HG02885 (cell line): ENCODE results near the gene RBM34.

Experiments used
- ATAC-seq: cut with Tn5 transposase; IDR thresholded peaks from one replicate; pipeline ENCODE4 v1.9.1; 2021; ENCODE audit warnings: mild to moderate bottlenecking; ENCODE audit not compliant: unreplicated experiment, poor library complexity

RBM34 gene

GRCh38 chr1:235156740-235157139, 4.3 kb downstream of the RBM34 start:
- no peak for ATAC-seq

GRCh38 chr1:235156265-235156664, 4.8 kb downstream of the RBM34 start:
- no peak for ATAC-seq

GRCh38 chr1:235152235-235152634, 8.8 kb downstream of the RBM34 start:
- no peak for ATAC-seq

GRCh38 chr1:235151033-235151432, 10.0 kb downstream of the RBM34 start:
- no peak for ATAC-seq

- ATAC-seq: no peak
Observed at GRCh38 chr1:235149824-235150223, 11.2 kb downstream of the RBM34 start.

- ATAC-seq: no peak
Observed at GRCh38 chr1:235147269-235147668, 13.8 kb downstream of the RBM34 start.

GRCh38 chr1:235145639-235146038, 15.4 kb downstream of the RBM34 start:
- no peak for ATAC-seq

GRCh38 chr1:235142991-235143390, 18.1 kb downstream of the RBM34 start:
- ATAC-seq: no peak

GRCh38 chr1:235139315-235139714, 21.7 kb downstream of the RBM34 start:
- ATAC-seq: no peak

GRCh38 chr1:235138821-235139220, 22.2 kb downstream of the RBM34 start:
- ATAC-seq: no peak

GRCh38 chr1:235136111-235136510, 24.9 kb downstream of the RBM34 start:
- ATAC-seq: no peak

- no peak for ATAC-seq
Observed at GRCh38 chr1:235134171-235134570, 26.9 kb downstream of the RBM34 start.

- ATAC-seq: no peak
Observed at GRCh38 chr1:235133086-235133485, 28.0 kb downstream of the RBM34 start.

- no peak for ATAC-seq
Observed at GRCh38 chr1:235131961-235132360, 29.1 kb downstream of the RBM34 start.

GRCh38 chr1:235130766-235131270, 30.2 kb downstream of the RBM34 start:
- no peak for ATAC-seq

- ATAC-seq: no peak
Observed at GRCh38 chr1:235129774-235130570, 31.1 kb downstream of the RBM34 start.

- peak; percentile 95 for ATAC-seq
Observed at GRCh38 chr1:235128456-235129328, 32.4 kb downstream of the RBM34 start, which contains the start of gene TOMM20. Gene TOMM20, minus strand, starts transcription at chr1:235128837. Its CDS starts 122 bp downstream, at chr1:235128715.

GRCh38 chr1:235127732-235128455, 33.2 kb downstream of the RBM34 start:
- no peak for ATAC-seq

- no peak for ATAC-seq
Observed at GRCh38 chr1:235127203-235127602, 33.8 kb downstream of the RBM34 start.

- no peak for ATAC-seq
Observed at GRCh38 chr1:235124665-235125064, 36.4 kb downstream of the RBM34 start.
